NCI-H1694 (cell line): ENCODE data around the gene C16orf54.
"Not testable (repeated sequence)": the region's sequence is repeated elsewhere in the genome, so short reads cannot be mapped to it uniquely, and the experiment has no call there.

Experiments used
- DNase-seq: peaks from one replicate; lab custom pipeline; 2025; lab: John Stamatoyannopoulos, UW

Gene C16orf54, protein sequence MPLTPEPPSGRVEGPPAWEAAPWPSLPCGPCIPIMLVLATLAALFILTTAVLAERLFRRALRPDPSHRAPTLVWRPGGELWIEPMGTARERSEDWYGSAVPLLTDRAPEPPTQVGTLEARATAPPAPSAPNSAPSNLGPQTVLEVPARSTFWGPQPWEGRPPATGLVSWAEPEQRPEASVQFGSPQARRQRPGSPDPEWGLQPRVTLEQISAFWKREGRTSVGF

GRCh38 chr16:29745853-29746345 lies at the start of gene C16orf54:
Gene C16orf54, minus strand, starts transcription at chr16:29745990. Its CDS starts 1,039 bp downstream, at chr16:29744951.
- no peak for DNase-seq

DNA sequence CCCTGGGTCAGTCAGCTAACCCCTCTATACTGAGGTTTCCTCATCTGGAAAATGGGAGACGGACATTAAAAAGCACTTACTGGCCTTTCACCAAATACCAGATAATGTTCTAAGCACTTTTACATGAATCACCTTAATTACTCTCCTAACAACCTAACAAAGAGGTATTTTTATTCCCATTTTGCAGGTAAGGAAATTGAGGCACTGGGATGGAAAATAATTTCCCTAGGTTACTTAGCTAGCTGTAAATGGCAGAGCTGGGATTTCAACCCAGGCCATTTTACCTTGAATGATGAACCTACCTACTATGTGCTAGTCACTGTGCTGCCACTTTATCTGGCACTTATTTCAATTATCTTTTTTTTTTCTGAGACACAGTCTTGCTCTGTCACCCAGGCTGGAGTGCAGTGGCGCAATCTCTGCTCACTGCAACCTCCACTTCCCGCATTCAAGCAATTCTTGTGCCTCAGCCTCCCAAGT lies 48.5 kb upstream of the C16orf54 start:
- no peak for DNase-seq

- DNase-seq = not testable (repeated sequence)
Observed at GRCh38 chr16:29793153-29793552, 47.4 kb upstream of the C16orf54 start.

DNA sequence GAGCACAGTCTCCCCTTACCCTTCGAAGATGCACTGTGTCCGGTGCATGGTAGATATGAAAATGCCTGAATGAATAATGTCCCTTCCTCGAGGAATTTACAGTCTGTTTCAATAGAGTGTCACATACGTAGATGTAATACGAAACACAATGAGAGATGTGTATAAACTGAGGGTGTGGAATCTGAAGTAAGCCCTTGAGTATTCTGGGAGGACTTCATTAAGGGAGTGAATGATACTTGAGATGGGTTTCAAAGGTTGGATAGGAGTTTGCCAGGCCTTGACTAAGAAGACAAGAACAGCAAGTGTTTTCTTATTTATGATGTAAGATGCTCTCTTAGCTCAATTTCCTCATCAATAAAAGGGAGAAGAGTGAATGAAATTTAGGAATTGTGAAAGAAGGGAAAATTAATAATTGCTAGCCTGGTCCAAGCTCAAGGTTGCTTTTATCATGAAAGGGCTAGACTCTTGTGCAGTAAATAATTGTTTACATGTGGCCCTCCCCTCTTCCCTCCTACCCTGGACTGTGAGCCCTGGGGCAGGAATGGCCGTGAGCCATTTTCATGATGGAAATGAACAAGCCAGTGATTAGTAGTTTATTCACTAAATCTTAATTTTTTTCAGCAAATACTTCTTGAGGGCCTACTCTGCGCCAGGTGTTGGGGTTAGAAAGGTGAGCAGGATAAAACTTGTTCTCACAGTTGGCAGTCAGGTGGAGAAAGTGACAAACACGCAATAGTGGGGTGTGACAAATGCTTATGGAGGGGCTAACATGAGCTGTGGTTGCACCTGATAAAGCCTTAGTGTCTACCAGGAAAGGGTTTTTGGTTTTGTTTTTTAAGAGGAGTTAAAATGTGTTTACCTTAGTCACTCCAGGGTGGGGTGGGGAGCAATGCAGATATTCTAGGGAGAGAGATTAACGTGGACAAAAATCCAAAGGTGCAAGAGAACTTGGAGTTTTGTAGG lies 46.3 kb upstream of the C16orf54 start:
- no peak for DNase-seq

DNA sequence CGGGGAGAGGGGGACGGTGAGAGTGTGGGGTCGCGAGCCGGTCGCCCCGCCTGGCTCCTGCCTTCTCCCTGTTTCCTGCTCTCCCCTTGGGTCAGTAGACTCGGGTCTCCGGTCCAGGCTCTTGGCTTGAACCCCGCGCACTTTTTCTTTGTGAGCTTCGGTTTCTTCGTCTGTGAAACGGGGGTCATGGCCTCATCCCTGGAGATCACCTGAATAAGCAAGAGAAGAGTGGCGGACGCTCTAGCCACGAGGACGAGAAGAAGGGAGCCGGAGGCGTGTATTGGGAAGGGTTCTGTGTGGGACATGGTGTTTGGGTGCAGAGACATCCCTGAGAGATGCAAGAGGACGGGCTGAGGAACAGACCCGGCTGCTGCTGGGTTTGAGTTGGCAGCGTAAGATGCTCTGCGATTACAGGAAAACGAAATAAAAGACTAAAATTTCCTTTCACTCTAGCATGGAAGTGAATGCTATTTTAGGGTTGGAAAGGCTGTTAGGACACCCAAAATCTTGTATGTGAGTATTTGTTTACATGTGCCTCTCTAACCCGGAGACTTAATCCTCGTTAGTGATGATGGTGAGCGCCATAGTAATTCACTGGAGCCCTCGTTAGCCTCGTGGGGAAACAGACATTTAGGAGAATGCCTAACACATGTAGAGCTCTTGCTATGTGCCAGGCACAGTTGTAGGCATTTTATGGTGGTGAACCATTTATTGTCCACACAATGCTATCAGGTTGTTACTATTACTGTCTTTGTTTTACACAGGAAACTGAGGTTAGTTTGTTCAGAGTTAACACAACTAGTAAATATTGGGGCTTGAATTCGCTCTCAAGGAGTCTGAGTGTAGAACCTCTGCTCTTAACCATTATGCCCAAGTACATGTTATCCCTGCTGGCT lies 45.4 kb upstream of the C16orf54 start:
- no peak for DNase-seq

DNA sequence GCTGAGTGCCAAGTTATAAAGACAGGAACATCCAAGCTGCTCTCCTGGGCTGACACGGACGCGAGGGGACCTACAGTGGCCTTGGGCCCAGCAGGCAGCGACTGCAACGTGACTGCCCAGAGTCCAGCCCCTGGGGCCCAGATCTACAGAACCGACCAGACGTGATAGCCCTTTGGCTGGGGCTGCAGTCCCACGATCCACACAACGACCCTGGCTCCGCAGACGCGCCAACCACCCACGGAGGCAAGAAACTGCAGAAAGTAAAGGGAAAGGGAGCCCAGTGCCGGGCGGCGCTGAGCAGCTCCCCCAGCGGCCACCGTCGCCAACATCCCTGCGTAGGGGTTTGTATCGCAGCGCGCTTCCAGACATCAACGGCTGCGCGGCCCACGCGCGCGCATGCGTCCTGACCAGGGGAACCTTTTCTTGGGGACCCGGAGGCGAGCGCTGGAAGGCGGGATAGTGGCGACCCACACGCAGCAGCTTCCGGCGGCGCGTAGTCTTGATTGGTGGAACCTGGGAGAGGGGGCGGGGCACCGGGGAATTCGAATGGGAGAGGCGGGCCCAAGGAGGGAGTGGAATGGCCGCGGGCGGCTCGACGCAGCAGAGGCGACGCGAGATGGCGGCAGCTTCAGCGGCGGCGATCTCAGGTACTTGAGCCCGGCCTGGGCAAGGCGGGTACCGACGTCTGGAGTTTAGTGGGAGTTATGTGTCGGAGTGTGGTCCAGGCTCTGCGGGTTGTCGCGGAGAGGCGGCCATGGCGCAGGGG lies 44.6 kb upstream of the C16orf54 start, which contains the start of gene KIF22:
Gene KIF22, plus strand, starts transcription at position 569 of the 766 bp plus-strand sequence. Its CDS starts 9 bp downstream, at position 578.
- peak; percentile 96 for DNase-seq

DNA sequence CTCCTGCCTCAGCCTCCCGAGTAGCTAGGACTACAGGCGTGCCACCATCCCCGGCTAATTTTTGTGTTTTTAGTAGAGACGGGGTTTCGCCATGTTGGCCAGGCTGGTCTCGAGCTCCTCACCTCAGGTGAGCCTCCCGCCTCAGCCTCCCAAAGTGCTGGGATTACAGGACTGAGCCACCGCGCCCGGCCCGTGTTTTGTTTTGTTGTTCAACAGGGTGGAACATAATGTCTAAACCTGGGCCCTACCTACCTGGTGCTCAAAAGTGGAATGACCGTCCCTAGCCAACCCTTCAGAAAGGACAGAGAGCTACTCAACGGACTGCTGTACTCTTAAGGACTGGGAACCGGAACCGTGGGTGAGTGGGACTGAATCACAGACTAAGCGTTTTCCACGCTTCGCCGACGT lies 44.0 kb upstream of the C16orf54 start:
- no peak for DNase-seq

GRCh38 chr16:29787155-29787554 lies 41.4 kb upstream of the C16orf54 start:
- DNase-seq = not testable (repeated sequence)

DNA sequence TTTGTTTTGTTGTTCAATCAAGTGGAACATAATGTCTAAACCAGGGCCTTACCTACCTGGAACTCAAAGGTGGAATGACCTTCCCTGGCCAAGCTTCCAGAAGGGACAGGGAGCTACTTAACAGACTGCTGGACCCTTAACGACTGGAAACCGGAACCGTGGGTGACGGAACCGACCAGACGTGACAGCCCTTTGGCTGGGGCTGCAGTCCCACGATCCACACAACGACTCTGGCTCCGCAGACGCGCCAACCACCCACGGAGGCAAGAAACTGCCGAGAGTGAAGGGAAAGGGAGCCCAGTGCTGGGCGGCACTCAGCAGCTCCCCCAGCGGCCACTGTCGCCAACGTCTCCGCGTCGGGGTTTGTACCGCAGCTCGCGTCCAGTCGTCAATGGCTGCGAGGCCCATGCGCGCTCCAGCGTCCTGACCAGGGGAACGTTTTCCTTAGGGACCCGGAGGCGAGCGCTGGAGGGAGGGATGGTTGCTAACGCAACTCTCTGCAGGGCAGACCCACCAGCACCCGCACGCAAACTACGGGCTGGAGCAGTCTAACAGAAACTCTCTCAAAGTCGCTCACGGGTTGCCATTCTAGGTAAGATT lies 39.2 kb upstream of the C16orf54 start:
- DNase-seq = no peak

DNA sequence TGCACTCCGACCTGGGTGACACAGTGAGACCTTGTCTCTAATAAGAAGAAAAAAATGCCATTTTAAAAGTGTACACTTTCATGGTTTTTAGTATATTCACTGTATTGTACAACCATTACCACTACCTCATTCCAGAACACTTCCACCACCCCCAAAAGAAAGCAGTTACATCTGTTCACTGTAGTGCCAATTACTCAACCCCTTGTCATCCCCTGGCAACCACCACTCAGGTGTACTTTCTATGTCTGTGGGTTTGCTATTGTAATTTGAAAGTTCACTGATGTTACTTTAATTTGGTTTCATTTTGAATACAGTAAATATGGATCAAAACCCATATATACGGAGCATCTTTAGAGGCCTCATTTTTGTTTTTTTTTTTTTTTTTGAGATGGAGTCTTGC lies 38.4 kb upstream of the C16orf54 start:
- DNase-seq = no peak

- not testable (repeated sequence) for DNase-seq
Observed at GRCh38 chr16:29783094-29783953, 37.5 kb upstream of the C16orf54 start.

DNA sequence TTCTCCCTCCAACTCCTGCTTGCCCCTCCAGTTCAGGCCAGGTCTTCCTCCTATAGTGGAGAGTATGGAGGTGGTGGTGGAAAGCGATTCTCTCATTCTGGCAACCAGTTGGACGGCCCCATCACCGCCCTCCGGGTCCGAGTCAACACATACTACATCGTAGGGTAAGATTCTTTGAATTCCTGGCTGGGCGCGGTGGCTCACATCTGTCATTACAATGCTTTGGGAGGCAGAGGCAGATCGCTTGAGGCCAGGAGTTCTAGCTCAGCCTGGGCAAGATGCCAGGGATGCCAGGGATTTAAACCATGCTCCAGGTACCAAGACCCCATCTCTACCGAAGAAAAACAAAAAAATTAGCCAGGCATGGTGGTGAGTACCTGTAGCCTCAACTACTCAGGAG lies 33.7 kb upstream of the C16orf54 start:
- no peak for DNase-seq

DNA sequence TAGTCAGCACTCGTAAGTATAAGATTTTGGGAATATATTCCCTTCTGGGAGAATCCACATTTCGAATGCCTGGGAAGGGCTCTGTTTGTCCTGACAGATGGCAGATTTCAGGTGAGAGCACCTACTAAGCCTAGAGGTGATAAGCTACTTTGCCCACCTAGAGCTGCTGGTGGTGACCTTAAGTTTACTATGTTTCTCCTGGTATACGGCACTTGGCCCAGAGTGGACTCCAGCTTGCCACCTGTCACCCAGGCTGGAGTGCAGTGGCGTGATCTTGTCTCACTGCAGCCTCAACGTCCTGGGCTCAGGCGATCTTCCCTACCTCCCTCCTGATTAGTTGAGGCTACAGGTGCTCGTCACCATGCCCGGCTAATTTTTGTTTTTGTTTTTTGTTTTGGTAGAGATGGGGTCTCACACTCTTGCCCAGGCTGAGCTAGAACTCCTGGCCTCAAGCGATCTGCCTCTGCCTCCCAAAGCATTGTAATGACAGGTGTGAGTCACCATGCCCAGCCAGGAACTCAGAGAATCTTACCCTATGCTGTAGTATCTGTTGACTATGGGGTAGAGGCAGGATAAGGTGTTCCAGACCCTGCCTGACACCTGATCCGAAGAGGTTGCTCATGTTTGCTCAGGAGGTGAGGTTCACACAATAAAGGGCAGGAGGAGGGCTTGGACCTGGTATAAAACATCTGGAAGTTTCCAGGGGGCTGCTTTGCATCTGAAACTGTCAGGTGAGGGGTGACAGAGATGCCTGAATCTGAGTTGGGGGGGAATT lies 32.0 kb upstream of the C16orf54 start, which contains the start of gene ZG16:
Gene ZG16, plus strand, starts transcription at position 681 of the 775 bp plus-strand sequence. CDS start 1,011 bp downstream, outside the sequence.
- DNase-seq = no peak

DNA sequence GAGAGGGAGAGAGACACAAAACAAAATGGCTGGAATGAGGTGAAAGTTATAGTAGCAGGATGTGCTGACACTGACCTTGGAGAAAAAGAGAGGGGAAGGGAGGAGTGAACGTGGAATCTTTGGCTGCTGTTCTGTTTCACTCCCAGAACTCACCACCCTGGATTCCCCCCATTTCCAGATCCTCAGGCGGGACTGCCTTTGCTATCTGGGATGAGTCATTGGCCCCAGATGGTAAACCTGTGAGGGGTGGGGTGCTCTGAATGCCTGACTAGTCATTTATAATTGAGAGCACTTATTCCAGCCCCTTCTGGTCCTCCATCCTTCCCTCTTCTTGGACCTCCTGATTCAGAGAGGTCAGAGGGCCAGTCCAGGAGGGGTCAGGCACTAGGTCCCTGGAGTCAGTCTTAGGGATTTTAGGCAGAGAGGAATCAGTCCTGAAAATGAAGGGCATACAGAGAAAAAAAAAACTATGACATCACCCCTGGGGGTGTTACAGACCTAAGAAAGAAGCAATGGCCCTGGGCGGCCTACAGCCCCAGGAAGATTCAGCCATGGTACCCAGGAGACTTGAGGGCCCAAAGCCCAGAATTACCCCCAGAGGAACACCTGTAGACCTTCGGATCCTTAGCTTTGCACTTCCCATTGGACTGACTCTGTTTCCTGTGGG lies 30.1 kb upstream of the C16orf54 start:
- peak; percentile 17 for DNase-seq

GRCh38 chr16:29774730-29775129 lies 28.9 kb upstream of the C16orf54 start:
- no peak for DNase-seq

GRCh38 chr16:29772330-29772729 lies 26.5 kb upstream of the C16orf54 start:
- DNase-seq = not testable (repeated sequence)

GRCh38 chr16:29770250-29770929 lies 24.6 kb upstream of the C16orf54 start:
- DNase-seq = no peak
